ENCODE measurements around the gene RDH13. TPM values are rescaled to one million over a fixed set of nuclear protein-coding genes. Genes with fewer than 3 reads are reported as not detected.

The RDH13 gene
- total RNA-seq, 4 donors from 2014 or later = 93.2 to 146 (median 134) TPM

DNA sequence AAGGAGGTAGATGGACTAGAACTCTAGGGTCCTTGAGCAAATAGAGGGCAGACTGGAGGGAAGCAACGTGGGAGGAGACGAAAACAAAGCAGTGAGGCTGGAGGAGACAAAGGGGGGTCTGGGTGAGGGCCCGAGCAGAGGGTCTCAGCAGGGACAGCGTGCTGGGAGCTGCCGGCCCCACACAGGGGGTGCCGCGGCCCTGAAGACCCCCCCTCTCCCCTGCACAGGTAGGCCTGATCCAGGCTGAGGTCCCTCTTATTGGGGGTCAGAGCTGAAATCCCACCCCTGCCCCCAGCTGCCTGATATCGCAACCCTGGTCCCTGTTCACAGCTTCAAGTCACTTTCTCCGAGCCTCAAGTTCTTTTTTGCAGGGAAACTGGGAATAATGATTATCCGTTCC, 21.5 kb upstream of the RDH13 start:
- H3K4me3 ChIP-seq (ENCODE audit: low read depth, poor library complexity, severe bottlenecking) = no peak overlapping the region
- intact Hi-C loops (cut with DNase I; ENCODE audit: low total_unique reads) = no loop called here
- 87 to 89% methylated on average over 10 of the region's 10 CpGs for WGBS, 2 donors
- no peak for DNase-seq (ENCODE audit: low spot score in 2 of 2)
- no peak for TF ChIP-seq POLR2A (IDR thresholded peaks at IDR 0.05)
- TF ChIP-seq, protein P1, sequence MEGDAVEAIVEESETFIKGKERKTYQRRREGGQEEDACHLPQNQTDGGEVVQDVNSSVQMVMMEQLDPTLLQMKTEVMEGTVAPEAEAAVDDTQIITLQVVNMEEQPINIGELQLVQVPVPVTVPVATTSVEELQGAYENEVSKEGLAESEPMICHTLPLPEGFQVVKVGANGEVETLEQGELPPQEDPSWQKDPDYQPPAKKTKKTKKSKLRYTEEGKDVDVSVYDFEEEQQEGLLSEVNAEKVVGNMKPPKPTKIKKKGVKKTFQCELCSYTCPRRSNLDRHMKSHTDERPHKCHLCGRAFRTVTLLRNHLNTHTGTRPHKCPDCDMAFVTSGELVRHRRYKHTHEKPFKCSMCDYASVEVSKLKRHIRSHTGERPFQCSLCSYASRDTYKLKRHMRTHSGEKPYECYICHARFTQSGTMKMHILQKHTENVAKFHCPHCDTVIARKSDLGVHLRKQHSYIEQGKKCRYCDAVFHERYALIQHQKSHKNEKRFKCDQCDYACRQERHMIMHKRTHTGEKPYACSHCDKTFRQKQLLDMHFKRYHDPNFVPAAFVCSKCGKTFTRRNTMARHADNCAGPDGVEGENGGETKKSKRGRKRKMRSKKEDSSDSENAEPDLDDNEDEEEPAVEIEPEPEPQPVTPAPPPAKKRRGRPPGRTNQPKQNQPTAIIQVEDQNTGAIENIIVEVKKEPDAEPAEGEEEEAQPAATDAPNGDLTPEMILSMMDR (IDR thresholded peaks at IDR 0.05) = no peak

DNA sequence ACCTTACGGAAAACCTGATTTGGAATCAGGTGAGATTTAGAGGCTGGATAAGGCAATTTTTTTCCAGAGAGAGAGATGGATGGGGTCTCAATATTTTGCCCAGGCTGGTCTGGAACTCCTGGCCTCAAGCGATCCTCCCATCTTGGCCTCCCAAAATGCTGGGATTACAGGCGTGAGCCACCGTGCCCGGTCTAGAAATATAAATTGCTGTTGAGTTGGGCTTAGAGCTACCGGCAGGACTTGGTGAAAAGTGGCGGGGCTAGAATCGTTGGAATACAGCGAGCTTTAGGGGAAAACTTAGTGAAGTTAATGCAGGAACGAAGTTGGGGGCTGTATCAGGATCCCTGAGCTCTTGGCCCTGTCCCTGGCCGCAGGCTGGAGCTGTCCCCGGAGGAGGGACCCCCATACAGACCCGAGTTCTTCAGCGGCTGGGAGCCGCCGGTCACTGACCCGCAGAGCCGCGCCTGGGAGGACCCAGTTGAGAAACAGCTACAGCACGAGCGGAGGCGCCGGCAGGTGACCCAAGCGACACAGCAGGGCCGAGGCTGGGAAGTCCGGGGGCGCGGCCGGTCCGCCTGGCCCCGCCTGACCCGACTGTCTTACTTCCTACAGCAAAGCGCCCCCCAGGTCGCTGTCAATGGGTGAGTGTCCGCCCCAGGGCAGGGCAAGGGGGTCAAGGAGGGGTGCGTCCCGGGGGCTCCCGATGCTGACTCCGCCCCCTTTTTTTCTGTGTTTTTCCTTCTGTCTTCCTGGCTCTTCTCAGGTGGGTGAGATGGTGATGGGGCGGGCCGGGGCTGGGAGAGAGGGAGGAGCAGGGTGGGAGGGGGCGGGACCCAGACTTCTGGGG, 20.3 kb upstream of the RDH13 start:
- no peak overlapping the region for H3K4me3 ChIP-seq (ENCODE audit: low read depth, poor library complexity, severe bottlenecking)
- no peak for DNase-seq (ENCODE audit: low spot score in 2 of 2)
- WGBS, 2 donors = 36 to 59% methylated on average over 41 to 42 of the region's 42 CpGs
- no peak for TF ChIP-seq POLR2A (IDR thresholded peaks at IDR 0.05)
- TF ChIP-seq, protein P1 (IDR thresholded peaks at IDR 0.05) = no peak
- intact Hi-C loops (cut with DNase I; ENCODE audit: low total_unique reads) = no loop called here

DNA sequence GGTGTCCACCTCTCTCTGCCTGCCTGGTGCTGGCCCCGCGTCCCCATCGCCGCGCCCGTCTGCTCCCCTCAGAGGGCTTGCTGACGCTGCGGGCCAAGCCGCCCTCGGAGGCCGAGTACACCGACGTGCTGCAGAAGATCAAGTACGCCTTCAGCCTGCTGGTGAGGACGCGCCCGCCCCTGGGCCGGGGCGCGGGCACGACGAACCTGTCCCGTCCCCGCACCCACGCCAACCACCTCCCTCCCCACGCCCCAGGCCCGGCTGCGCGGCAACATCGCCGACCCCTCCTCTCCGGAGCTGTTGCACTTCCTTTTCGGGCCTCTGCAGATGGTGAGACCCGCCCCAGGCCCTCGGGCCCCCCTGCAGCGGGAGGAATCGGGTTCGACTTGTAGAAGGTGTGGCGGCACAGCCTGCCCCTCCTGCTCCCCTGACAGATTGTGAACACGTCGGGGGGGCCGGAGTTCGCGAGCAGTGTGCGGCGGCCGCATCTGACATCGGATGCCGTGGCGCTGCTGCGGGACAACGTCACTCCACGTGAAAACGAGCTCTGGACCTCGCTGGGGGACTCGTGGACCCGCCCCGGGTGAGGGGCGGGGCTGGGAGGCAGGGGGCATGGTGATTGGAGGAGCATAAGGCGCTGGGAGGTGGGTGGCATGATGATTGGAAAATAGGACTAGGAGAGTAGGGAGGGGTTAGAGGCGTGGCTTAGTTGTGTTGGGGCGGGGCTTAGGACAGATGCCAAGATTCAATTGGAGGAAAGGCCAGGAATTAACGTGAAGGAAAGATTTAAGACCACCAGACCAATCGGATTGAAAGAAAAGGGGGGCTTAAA, 19.3 kb upstream of the RDH13 start:
- WGBS, 2 donors = 4 to 13% methylated on average over 29 to 58 of the region's 64 CpGs
- intact Hi-C loops (cut with DNase I; ENCODE audit: low total_unique reads) = no loop called here
- no peak overlapping the region for H3K4me3 ChIP-seq (ENCODE audit: low read depth, poor library complexity, severe bottlenecking)
- no peak for DNase-seq (ENCODE audit: low spot score in 2 of 2)
- TF ChIP-seq, protein P1 (IDR thresholded peaks at IDR 0.05) = no peak
- TF ChIP-seq POLR2A (IDR thresholded peaks at IDR 0.05) = no peak

DNA sequence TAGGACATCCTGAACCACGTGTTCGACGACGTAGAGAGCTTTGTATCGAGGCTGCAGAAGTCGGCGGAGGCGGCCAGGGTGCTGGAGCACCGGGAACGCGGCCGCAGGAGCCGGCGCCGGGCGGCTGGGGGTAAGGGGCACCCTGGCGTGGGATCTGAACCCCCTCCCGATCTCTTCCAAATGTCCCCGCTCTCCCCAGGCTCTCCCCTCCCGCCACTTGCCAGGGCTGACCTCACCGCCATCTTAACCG, 18.7 kb upstream of the RDH13 start:
- TF ChIP-seq, protein P1 (IDR thresholded peaks at IDR 0.05) = no peak
- TF ChIP-seq POLR2A (IDR thresholded peaks at IDR 0.05) = no peak
- intact Hi-C loops (cut with DNase I; ENCODE audit: low total_unique reads) = no loop called here
- H3K4me3 ChIP-seq (ENCODE audit: low read depth, poor library complexity, severe bottlenecking) = no peak overlapping the region
- DNase-seq (ENCODE audit: low spot score in 2 of 2) = no peak
- WGBS, 2 donors = 7 to 8% methylated on average over 22 of the region's 22 CpGs

DNA sequence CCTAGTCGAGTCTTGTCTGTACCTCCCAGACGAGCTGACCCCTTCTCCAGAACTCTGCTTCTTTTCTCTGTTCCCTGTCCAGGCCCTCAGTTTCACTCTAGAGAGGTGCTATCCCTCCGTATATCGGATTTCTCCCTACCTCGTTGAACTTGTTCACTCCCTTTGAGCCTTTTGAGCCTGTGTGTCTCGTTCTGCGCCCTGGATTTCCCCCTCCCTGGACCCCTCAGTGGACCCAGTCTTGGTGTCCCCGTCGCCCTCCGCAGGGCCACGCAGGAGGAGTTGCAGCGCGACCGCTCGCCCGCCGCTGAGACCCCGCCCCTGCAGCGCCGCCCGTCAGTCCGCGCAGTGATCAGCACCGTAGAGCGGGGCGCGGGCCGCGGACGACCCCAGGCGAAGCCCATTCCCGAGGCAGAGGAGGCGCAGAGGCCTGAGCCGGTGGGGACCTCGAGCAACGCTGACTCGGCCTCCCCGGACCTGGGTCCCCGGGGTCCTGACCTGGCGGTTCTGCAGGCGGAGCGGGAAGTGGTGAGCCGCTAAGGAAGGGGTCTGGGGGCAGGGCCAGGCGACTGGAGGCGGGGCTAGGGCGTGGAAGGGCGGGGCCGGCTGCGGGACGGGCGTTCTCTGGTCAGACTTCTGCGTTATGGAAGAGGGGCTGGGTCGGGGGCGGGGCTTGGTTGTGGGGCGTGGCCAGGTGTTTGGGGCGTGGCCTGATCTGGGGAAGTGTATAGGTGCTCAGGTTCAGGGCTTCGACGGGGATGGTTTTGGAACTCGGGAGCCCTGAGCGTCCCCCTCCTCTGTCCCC, 18.2 kb upstream of the RDH13 start:
- intact Hi-C loops (cut with DNase I; ENCODE audit: low total_unique reads) = no loop called here
- DNase-seq (ENCODE audit: low spot score in 2 of 2) = peak; percentile 84 to 97
- WGBS, 2 donors = 1 to 2% methylated on average over 34 to 60 of the region's 60 CpGs
- no peak for TF ChIP-seq POLR2A (IDR thresholded peaks at IDR 0.05)
- TF ChIP-seq, protein P1 (IDR thresholded peaks at IDR 0.05) = no peak
- H3K4me3 ChIP-seq (ENCODE audit: low read depth, poor library complexity, severe bottlenecking) = peak overlapping the region; percentile 44

Data from lower leg skin (tissue), 4 donors.